GM12878 (cell line): ENCODE data around the gene HUS1. TPM values are rescaled to one million over a fixed set of nuclear protein-coding genes. Genes with fewer than 3 reads are reported as not detected.
A peak's percentile ranks its signal among the peaks of the same experiment; 100 is the strongest.

Experiments used
- ATAC-seq: fragments of 200-7000 bp; cut with Tn5 transposase; 3 replicates; pipeline ENCODE4 v1.9.1; 2020; ENCODE audit warnings: mild to moderate bottlenecking, moderate library complexity
- BruUV-seq: library from RNA; stranded (reverse); fragments of 400-500 nt; replicated peaks from 2 replicates; lab custom pipeline; 2021; lab: Mats Ljungman, UMichigan
- CTCF ChIA-PET: fragments of 300-600 bp; sonication (Branson Sonifier 250); formaldehyde crosslinking; extraction: SDS; loops from one replicate; lab custom pipeline; 2021; ENCODE audit warnings: inconsistent platforms; lab: Yijun Ruan, JAX
- POLR2A ChIA-PET: fragments of 350-600 bp; formaldehyde crosslinking; extraction: SDS; loops from one replicate; lab custom pipeline; 2021; ENCODE audit warnings: inconsistent platforms; lab: Charles Lee
- RAD21 ChIA-PET: fragments of 300-600 bp; sonication (Branson Sonifier 250); formaldehyde crosslinking; loops from one replicate; lab custom pipeline; 2023; ENCODE audit warnings: antibody characterized with exemption; ENCODE audit not compliant: unreplicated experiment; lab: Charles Lee
- SMC1A ChIA-PET: fragments of 300-600 bp; sonication (Branson Sonifier 250); formaldehyde crosslinking; loops from one replicate; lab custom pipeline; 2023; ENCODE audit not compliant: unreplicated experiment, uncharacterized antibody; lab: Charles Lee
- DNase-seq: peaks from one replicate; pipeline ENCODE4 v3.0.0-alpha.2; 2011; ENCODE audit warnings: low read depth, low spot score
- FAIRE-seq: peaks from 3 replicates; lab custom pipeline; 2011; peaks lifted over from hg19 to GRCh38; lab: Jason Lieb, UNC
- H2AFZ ChIP-seq: 2 replicates; pipeline ENCODE4 v1.6.0; 2011; ENCODE audit warnings: low read depth, low read length, control low read depth; ENCODE audit not compliant: control insufficient read depth
- H3K27ac ChIP-seq: 2 replicates; pipeline ENCODE4 v1.5.1; 2011; ENCODE audit warnings: control low read depth; ENCODE audit not compliant: control insufficient read depth, insufficient read depth
- H3K27me3 ChIP-seq, 2 experiments: replicated peaks in 1 of 2; 2 replicates each; pipeline versions ENCODE4 v1.6.0 to v1.6.1; 2011; ENCODE audit warnings: low read length in 1 of 2; ENCODE audit not compliant: control insufficient read depth in 2 of 2, insufficient read depth in 2 of 2
- H3K36me3 ChIP-seq, 2 experiments: 2 replicates each; pipeline ENCODE4 v1.5.1; 2011; ENCODE audit warnings: low read length in 1 of 2; ENCODE audit not compliant: control insufficient read depth in 2 of 2, insufficient read depth in 2 of 2
- H3K4me1 ChIP-seq: 2 replicates; pipeline ENCODE4 v1.6.1; 2011; ENCODE audit warnings: mild to moderate bottlenecking, low read length, moderate library complexity, mixed read lengths; ENCODE audit not compliant: control insufficient read depth, insufficient read depth
- H3K4me2 ChIP-seq: 2 replicates; pipeline ENCODE4 v1.6.0; 2011; ENCODE audit warnings: control low read depth; ENCODE audit not compliant: control insufficient read depth, insufficient read depth
- H3K4me3 ChIP-seq: fragments of 200-600 bp; sonication (generic); 2 replicates; pipeline ENCODE4 v1.5.1; 2016
- H3K79me2 ChIP-seq: 2 replicates; pipeline ENCODE4 v1.6.0; 2011; ENCODE audit warnings: low read length; ENCODE audit not compliant: control insufficient read depth, insufficient read depth
- H3K9ac ChIP-seq: 2 replicates; pipeline ENCODE4 v1.8.0; 2011; ENCODE audit warnings: low read length, control low read depth, mixed read lengths; ENCODE audit not compliant: control insufficient read depth, insufficient read depth
- H3K9me3 ChIP-seq: replicated peaks from 3 replicates; pipeline ENCODE4 v1.5.1; 2011; ENCODE audit warnings: mild to moderate bottlenecking, low read length; ENCODE audit not compliant: control insufficient read depth, insufficient read depth
- H4K20me1 ChIP-seq: 2 replicates; pipeline ENCODE4 v1.6.0; 2011; ENCODE audit not compliant: control insufficient read depth, insufficient read depth
- ATF2 ChIP-seq: IDR thresholded peaks from 2 replicates; pipeline ENCODE4 v1.6.1; 2012; ENCODE audit warnings: low read length, inconsistent platforms
- IKZF2 ChIP-seq, 2 experiments: fragments of 450-650 bp; IDR thresholded peaks; 2 replicates each; pipeline ENCODE4 v1.6.1; 2017; ENCODE audit warnings: mild to moderate bottlenecking in 2 of 2, moderate library complexity in 2 of 2
- IRF3 ChIP-seq: fragments of 450-650 bp; IDR thresholded peaks from 2 replicates; pipeline ENCODE4 v1.6.1; 2014; ENCODE audit warnings: mild to moderate bottlenecking
- JUNB ChIP-seq: IDR thresholded peaks from 2 replicates; pipeline ENCODE4 v1.6.1; 2016; ENCODE audit warnings: antibody characterized with exemption, mild to moderate bottlenecking
- NBN ChIP-seq: fragments of 450-650 bp; IDR thresholded peaks from 2 replicates; pipeline ENCODE4 v1.6.1; 2016
- NFIC ChIP-seq: IDR thresholded peaks from 2 replicates; pipeline ENCODE4 v1.6.1; 2012; ENCODE audit warnings: low read depth, mild to moderate bottlenecking, inconsistent platforms, low read length, moderate library complexity
- NR2C2 ChIP-seq: IDR thresholded peaks from 2 replicates; pipeline ENCODE4 v1.6.1; 2011; ENCODE audit warnings: borderline replicate concordance, low read depth; ENCODE audit not compliant: control insufficient read depth, insufficient read length
- NRF1 ChIP-seq: conservative IDR thresholded peaks from 2 replicates; pipeline ENCODE4 v1.6.1; 2011; ENCODE audit warnings: mild to moderate bottlenecking, low read depth, low read length, improper control_type of control experiment
- YBX1 ChIP-seq: fragments of 450-650 bp; IDR thresholded peaks from 2 replicates; pipeline ENCODE4 v1.6.1; 2016; ENCODE audit warnings: antibody characterized with exemption
- ZNF274 ChIP-seq: IDR thresholded peaks from one replicate; pipeline ENCODE4 v1.8.0; 2011; ENCODE audit not compliant: insufficient read length, insufficient read depth
- ZNF687 ChIP-seq: fragments of 450-650 bp; IDR thresholded peaks from 2 replicates; pipeline ENCODE4 v1.6.1; 2017; ENCODE audit warnings: mild to moderate bottlenecking, moderate library complexity
- WGBS: methylation state at CpG from one replicate; pipeline ENCODE4 v1.1.6; 2016; ENCODE audit warnings: low lambda C conversion rate; ENCODE audit not compliant: insufficient replicate concordance, insufficient coverage; ENCODE audit errors: missing lambda C conversion rate; 5-methylcytosine and 5-hydroxymethylcytosine counted together
- in situ Hi-C: fragments of 300-500 bp; cut with MboI; formaldehyde crosslinking; loops from 9 replicates; pipeline ENCODE4 v1.14.3; 2018; ENCODE audit warnings: mixed read lengths
- intact Hi-C: fragments of 100-400 bp; cut with micrococcal nuclease; formaldehyde crosslinking; loops from one replicate; pipeline ENCODE4 v1.14.2; 2022; ENCODE audit not compliant: unreplicated experiment
- polyA plus RNA-seq, 11 experiments: library from polyadenylated mRNA; depleted of rRNA in 4 of 11; unstranded in 6 of 11; stranded (reverse) in 5 of 11; fragments of >200 nt; fragmentation: Nextera tagmentation in 4 of 11; fragmentation: Illumina TruSeq in 1 of 11; extraction: Ambion mirVana in 4 of 11; extraction: Trizol in 1 of 11; gene quantifications; 1 replicate in 1 of 11; 2 replicates in 10 of 11; pipeline versions ENCODE4 v1.2.1 to v1.2.3, GENCODE V29; 2011 to 2016; ENCODE audit warnings: inconsistent platforms in 2 of 11, missing spikeins in 2 of 11, low read depth in 1 of 11
- total RNA-seq, 4 experiments: library from RNA; depleted of rRNA in 3 of 4; stranded (reverse); fragments of >200 nt in 3 of 4; fragmentation: Illumina TruSeq in 1 of 4; extraction: Trizol in 1 of 4; gene quantifications; 2 replicates each; pipeline versions ENCODE4 v1.2.1 to v1.2.3, GENCODE V29; 2013 to 2021

HUS1 gene
- total and polyA plus RNA-seq, 10 of the 15 experiments (the other 5 are each of a cell fraction or from before 2014, with no cell fraction given), result 10.4 to 35.5 (median 22.6) TPM

- in situ Hi-C loops, result no loop called here
- ChIA-PET CTCF (interaction anchor here (1.2 kb wide), 1 partner anchor 104 kb away, joined by 3 read pairs; no protein-coding TSS in a partner anchor), SMC1A (interaction anchor here (0.7 to 0.9 kb wide), 2 partner anchors 78 to 113 kb away, joined by 3 read pairs; no protein-coding TSS in a partner anchor), POLR2A (no interaction called here), RAD21 (interaction anchor here (1.1 to 1.2 kb wide), 2 partner anchors 15 to 103 kb away, joined by 4 to 5 read pairs; no protein-coding TSS in a partner anchor)
- intact Hi-C loops, result no loop called here
- no TSS peak for BruUV-seq
- TF ChIP-seq NFIC (no peak), NR2C2 (no peak)
- Histone ChIP-seq H3K27ac (no peak overlapping the region), H3K36me3 (no peaks in the 10 kb centered on the region), H4K20me1 (no peaks in the 10 kb centered on the region), H3K4me3 (no peak overlapping the region), H3K9ac (no peak overlapping the region), H3K4me2 (peak overlapping the region; percentile 23), H3K79me2 (no peaks in the 10 kb centered on the region), H3K9me3 (no peaks in the 10 kb centered on the region), H3K4me1 (peaks cover 21% of the 10 kb centered on the region), H3K27me3 (peaks cover 0 to 1% of the 10 kb centered on the region in 2 experiments; a peak in 1 of 4 replicates), H2AFZ (no peak overlapping the region)
- no peak for ATAC-seq
- no peak for FAIRE-seq
- DNase-seq, result no peak
- 83% methylated on average over 6 of the region's 6 CpGs for WGBS
Measured at GRCh38 chr7:48006866-48007265, 27.5 kb upstream of the HUS1 start.

GRCh38 chr7:48004638-48005037, 25.2 kb upstream of the HUS1 start:
- DNase-seq (no peak), ATAC-seq (no peak; the same call in 2 of the 3 replicates), FAIRE-seq (no peak)
- Histone ChIP-seq H3K79me2 (no peaks in the 10 kb centered on the region), H3K9me3 (no peaks in the 10 kb centered on the region), H3K4me2 (no peak overlapping the region; the same call in 1 of the 2 replicates), H3K27ac (no peak overlapping the region), H3K9ac (no peak overlapping the region), H3K4me3 (no peak overlapping the region), H3K4me1 (peaks cover 10% of the 10 kb centered on the region), H3K27me3 (peaks cover 0 to under 1% of the 10 kb centered on the region in 2 experiments; a peak in 1 of 4 replicates), H4K20me1 (no peaks in the 10 kb centered on the region), H2AFZ (peak overlapping the region; percentile 10; the same call in 1 of the 2 replicates), H3K36me3 (no peaks in the 10 kb centered on the region)
- POLR2A ChIA-PET, result no interaction called here
- intact Hi-C loops (no loop called here), in situ Hi-C loops (no loop called here)
- RAD21 ChIA-PET, result interaction anchor here (1.3 kb wide), 1 partner anchor 80 kb away, joined by 4 read pairs; no protein-coding TSS in a partner anchor
- WGBS, result 2% methylated on average over 5 of the region's 5 CpGs
- SMC1A ChIA-PET, result interaction anchor here (1.1 kb wide), 1 partner anchor 13 kb away, joined by 4 read pairs; no protein-coding TSS in a partner anchor
- CTCF ChIA-PET, result interaction anchor here (0.9 to 1.2 kb wide), 2 partner anchors 13 to 16 kb away, joined by 3 read pairs; no protein-coding TSS in a partner anchor
- no TSS peak for BruUV-seq
- TF ChIP-seq IKZF2 (IDR thresholded peaks at IDR 0.05) (no peak), ATF2 (no peak), YBX1 (no peak), IRF3 (no peak), ZNF274 (no peak), ZNF687 (no peak), NBN (no peak), NRF1 (no peak), JUNB (no peak)
